Erythroblast (primary cell): ENCODE measurements around the gene ASMTL.

ENCODE experiments used
- GATA1 ChIP-seq: IDR thresholded peaks from 2 replicates; pipeline ENCODE4 v1.6.1; 2011; ENCODE audit warnings: low read depth, mild to moderate bottlenecking, control low read depth, low read length, moderate library complexity
- POLR2A ChIP-seq: IDR thresholded peaks from 2 replicates; pipeline ENCODE4 v1.6.1; 2011; ENCODE audit warnings: mild to moderate bottlenecking, low read length

DNA sequence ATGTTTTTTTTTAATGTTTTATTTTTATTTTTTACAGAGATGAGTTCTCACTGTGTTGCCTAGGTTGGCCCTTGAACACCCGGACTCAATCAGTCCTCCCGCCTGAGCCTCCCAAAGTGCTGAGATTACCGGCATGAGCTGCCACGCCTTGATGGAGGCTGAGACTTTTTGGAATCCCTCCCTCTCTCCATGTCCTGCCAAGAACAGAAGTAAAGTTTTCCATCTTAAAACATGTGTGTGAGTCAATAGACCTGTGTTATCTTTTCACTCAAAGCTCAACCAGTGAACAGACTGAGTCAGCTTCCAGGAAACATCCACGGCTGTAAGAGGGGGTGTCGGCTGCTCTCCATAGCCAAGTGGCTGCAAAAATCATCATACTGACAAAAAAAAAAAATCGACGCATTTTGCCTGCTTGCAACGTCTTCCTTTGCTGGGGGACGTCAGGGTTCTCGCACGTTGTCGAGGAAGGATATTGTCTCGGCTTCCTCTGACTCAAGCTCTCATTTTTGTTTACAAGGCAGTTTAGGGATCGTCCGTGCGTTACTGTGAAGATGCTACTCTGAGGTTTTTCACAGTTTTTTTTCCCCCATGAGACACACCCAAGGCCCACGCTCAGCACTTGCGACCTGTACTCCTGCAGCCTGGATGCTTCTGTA, 10.0 kb upstream of the ASMTL start:
- TF ChIP-seq POLR2A = no peak
- no peak for TF ChIP-seq GATA1
